Measurements from ENCODE around the gene MTHFS. TPM values are rescaled to one million over a fixed set of nuclear protein-coding genes. Genes with fewer than 3 reads are reported as not detected.

Gene MTHFS
- total RNA-seq, 3 donors from 2014 or later = 30.5 to 34.8 (median 33.1) TPM

DNA sequence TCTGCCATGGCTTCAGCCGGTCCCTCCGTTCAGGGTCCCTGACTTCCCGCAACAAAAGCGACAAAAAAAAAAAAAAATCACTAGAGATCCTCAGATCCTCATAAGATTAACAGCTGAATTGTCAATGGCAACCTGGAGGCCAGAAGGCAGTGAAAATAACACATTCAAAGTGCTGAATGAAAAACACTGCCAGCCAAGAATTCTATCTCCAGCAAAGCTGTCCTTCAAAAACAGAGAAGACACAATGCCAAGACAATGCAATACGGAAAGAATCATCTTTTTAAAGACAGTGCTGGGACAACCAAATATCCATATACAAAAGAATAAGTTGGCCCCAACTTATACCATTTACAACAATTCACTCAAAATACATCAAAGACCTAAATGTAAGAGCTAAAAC, 21.6 kb downstream of the MTHFS start:
- Mint-ChIP-seq H3K27me3 (ENCODE audit: low read depth) (no peaks in the 10 kb centered on the region), H3K9me3 (peaks cover 41% of the 10 kb centered on the region), H3K4me3 (no peak overlapping the region), H3K4me1 (ENCODE audit: low read depth) (peaks cover 20% of the 10 kb centered on the region), H3K36me3 (ENCODE audit: insufficient read depth) (peaks cover 78% of the 10 kb centered on the region)
- no peak for ATAC-seq
- no peak for DNase-seq

DNA sequence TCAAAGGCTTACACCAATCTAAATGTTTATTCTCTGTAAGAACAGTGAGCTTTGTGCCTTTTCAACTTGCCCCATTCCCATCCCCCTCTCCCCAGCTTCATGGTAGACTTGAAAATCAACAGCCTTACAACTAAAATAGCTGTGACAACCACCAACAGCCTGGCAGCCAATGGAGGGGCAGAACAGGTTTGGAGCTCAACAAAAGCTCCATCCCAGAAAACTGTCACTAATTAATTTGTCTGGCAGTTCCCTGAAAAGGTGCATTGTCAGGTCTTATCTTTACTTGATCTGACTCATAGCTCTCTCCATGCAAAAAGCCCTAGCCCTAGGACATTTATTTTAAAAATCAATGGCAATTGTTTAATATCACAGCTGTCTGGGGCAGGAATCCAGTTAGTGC, 22.6 kb downstream of the MTHFS start:
- DNase-seq = no peak
- Mint-ChIP-seq H3K27me3 (ENCODE audit: low read depth) (no peaks in the 10 kb centered on the region), H3K4me3 (no peak overlapping the region), H3K9me3 (peaks cover 36% of the 10 kb centered on the region), H3K36me3 (ENCODE audit: insufficient read depth) (peaks cover 70% of the 10 kb centered on the region), H3K4me1 (ENCODE audit: low read depth) (peaks cover 20% of the 10 kb centered on the region)
- ATAC-seq = no peak

DNA sequence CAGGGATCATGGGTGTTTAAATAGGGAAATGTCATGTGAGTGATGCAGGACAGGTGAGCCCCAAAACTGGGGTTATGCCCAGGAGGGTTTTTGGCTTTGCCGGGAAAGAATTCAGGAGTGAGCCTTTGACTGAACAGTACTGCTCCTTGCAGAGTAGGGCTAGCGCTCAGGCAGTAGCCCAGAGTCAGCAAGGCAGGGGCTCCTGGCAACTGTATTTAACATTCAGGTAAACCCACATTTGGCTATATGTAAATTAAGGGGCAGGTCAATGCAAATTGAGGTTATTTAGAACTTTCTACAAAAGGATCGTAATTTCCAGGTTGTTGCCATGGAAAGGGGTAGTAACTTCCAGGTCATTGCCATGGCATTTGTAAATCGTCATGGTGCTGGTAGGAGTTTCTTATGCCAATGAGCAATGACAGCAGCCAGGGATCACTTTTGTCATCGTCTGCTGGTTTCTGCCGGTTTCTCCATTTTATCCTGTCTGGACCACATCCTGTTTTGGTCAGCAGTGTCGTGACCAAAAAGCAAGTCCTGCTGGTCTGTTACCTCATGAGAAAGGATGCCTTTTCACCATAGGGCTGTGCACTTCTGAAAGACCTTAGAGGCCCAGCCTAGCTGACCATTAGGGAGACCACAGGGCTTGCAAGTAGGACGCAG, 24.3 kb downstream of the MTHFS start:
- H3K4me3 Mint-ChIP-seq = no peak overlapping the region
- H3K4me1 Mint-ChIP-seq (ENCODE audit: low read depth) = peaks cover 24% of the 10 kb centered on the region
- no peaks in the 10 kb centered on the region for H3K27me3 Mint-ChIP-seq (ENCODE audit: low read depth)
- ATAC-seq (peak; percentile 23 to 28), DNase-seq (no peak)
- peaks cover 28% of the 10 kb centered on the region for H3K9me3 Mint-ChIP-seq
- peaks cover 70% of the 10 kb centered on the region for H3K36me3 Mint-ChIP-seq (ENCODE audit: insufficient read depth)

DNA sequence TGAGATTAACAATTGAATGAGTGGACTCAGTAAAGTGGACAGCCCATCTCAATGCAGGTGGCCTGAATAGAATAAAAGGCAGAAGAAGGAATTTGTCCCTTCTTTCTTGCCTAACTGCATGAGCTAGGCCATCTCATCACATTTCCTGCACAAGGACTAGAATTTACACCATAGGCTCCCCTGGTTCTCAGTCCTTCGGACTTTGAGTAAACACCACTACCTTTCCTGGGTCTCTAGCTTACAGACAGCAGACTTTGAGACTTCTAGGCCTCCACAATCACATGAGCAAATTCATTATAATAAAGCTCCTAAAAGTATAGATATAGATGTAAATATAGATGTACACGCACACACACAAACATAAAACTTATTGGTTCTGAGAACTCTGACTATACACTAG, 28.3 kb downstream of the MTHFS start:
- no peak for ATAC-seq
- no peak for DNase-seq
- H3K36me3 Mint-ChIP-seq (ENCODE audit: insufficient read depth) = peaks cover 49% of the 10 kb centered on the region
- no peak overlapping the region for H3K4me3 Mint-ChIP-seq
- H3K4me1 Mint-ChIP-seq (ENCODE audit: low read depth) = peaks cover 26% of the 10 kb centered on the region
- no peaks in the 10 kb centered on the region for H3K27me3 Mint-ChIP-seq (ENCODE audit: low read depth)
- H3K9me3 Mint-ChIP-seq = no peaks in the 10 kb centered on the region

DNA sequence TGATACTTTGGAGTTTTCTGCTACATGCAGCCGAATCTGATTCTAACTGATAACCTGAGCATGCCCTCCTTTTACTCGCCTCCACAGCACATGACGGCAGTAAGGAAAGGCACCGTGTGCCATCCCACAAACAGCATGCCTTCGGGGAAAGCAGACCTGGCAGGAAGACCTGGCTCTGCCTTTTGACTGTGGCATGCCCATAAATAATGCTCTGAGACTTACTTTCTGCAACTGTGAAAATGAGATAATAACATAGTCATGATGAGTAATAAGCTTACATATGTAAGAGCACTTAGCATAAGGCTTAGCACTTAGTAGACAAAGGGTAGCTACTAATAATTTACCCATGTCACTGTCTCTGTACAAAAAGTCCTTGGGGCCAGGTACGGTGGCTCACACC, 32.9 kb downstream of the MTHFS start:
- no peaks in the 10 kb centered on the region for H3K27me3 Mint-ChIP-seq (ENCODE audit: low read depth)
- no peak overlapping the region for H3K4me3 Mint-ChIP-seq
- no peaks in the 10 kb centered on the region for H3K9me3 Mint-ChIP-seq
- ATAC-seq (no peak), DNase-seq (no peak)
- peaks cover 36% of the 10 kb centered on the region for H3K36me3 Mint-ChIP-seq (ENCODE audit: insufficient read depth)
- H3K4me1 Mint-ChIP-seq (ENCODE audit: low read depth) = peaks cover 15% of the 10 kb centered on the region

DNA sequence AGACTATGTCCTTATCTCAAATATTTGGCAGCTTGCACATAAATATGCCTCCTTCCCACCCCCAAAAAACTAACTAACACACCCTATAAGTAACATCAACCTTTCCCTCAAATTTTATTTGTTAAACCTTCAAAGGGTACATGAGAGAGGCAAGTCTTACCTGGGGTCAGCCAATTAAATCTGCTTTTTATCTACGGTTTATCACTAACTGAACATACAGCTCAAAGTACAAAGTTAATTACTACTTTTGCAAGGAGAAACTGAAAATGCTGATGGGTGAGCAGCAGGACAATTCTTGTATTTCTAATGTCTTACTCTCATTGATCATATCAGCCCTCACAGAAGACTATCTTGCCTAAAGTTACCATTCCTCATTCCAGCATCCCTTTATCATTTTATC, 34.6 kb downstream of the MTHFS start:
- no peak for DNase-seq
- H3K9me3 Mint-ChIP-seq = no peaks in the 10 kb centered on the region
- no peak overlapping the region for H3K4me3 Mint-ChIP-seq
- ATAC-seq = no peak
- peaks cover 12% of the 10 kb centered on the region for H3K4me1 Mint-ChIP-seq (ENCODE audit: low read depth)
- H3K36me3 Mint-ChIP-seq (ENCODE audit: insufficient read depth) = peaks cover 23% of the 10 kb centered on the region
- H3K27me3 Mint-ChIP-seq (ENCODE audit: low read depth) = no peaks in the 10 kb centered on the region

DNA sequence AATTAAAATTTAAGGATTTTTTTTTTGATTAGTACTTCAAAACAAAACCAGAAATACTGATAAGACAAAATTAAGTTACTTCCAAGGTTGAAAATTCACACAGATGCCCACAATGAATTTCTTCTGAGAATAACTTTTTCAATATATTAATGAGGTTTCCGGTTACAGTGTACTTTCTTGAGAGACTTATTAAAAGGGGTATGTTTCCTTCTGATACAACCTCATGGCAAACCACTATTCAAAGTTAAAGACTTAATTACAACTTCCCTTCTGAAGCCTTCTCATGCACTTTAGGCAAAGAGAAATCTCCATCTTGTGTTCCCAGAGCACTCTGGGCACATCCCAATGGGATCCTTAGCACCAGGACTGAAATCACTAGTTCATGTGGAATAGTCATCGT, 36.2 kb downstream of the MTHFS start:
- Mint-ChIP-seq H3K27me3 (ENCODE audit: low read depth) (no peaks in the 10 kb centered on the region), H3K9me3 (no peaks in the 10 kb centered on the region), H3K4me3 (no peak overlapping the region), H3K36me3 (ENCODE audit: insufficient read depth) (peaks cover 20% of the 10 kb centered on the region), H3K4me1 (ENCODE audit: low read depth) (peaks cover 12% of the 10 kb centered on the region)
- ATAC-seq (no peak), DNase-seq (no peak)

DNA sequence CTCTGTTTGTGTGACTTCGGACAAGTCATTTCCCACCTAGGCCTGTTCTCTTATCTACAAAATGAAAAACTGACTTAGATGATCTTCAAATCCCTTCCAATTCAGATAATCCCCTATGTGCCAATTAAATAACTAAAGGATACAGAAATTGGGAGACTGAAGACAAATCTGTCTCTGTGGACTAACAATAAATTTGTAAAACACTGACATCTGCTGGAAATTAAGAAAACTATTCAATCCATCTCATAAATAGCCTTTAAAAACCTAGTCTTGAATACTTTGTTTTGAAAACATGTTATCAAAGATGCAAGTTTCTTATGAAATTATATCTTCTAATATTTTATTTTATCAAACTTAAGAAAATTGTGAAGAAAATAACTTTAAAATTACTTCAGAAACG, 38.3 kb downstream of the MTHFS start:
- ATAC-seq (no peak), DNase-seq (no peak)
- H3K4me1 Mint-ChIP-seq (ENCODE audit: low read depth) = peaks cover 15% of the 10 kb centered on the region
- H3K4me3 Mint-ChIP-seq = no peak overlapping the region
- H3K27me3 Mint-ChIP-seq (ENCODE audit: low read depth) = no peaks in the 10 kb centered on the region
- no peaks in the 10 kb centered on the region for H3K9me3 Mint-ChIP-seq
- H3K36me3 Mint-ChIP-seq (ENCODE audit: insufficient read depth) = peaks cover 21% of the 10 kb centered on the region

DNA sequence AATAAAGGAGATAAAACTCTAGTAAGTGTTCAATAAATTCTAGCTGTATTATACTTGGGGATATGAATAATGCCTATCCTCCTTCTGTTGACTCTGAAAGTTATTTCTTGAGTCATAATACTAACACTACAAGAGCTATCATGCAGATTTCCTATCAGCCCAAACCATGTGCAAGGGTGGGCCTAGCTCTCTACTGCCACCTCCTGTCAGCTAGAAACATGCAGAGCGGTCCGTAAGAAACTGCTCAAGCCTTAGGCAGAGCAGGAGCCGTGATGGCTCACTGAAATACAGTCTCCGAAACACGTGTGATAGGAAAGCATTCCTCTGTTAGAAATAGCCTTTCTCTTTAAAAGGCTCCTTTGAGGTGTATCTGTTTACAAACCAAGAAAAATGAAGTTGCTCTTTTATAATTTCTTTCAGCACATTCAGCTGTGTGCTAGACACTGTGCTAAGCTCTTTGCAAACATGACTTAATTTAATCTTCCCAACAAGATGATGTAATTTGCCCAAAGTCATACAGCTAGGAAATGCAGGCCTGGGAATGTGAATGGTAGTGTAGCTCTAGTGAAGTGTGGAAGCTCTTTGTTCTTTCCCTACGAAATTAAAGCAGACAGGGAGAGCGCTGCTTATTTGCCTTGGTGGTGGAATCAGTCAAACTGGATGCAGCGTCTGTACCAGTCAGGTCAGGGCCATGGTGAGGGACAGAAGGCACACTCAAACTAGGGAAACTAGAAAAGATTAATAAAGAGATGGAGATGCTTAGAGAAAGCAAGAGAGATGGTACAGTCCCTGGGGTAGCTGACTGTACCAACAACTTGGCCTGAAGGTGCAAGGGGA, 43.1 kb downstream of the MTHFS start:
- Mint-ChIP-seq H3K36me3 (ENCODE audit: insufficient read depth) (peaks cover 17% of the 10 kb centered on the region), H3K4me3 (no peak overlapping the region), H3K9me3 (no peaks in the 10 kb centered on the region), H3K4me1 (ENCODE audit: low read depth) (peaks cover 11% of the 10 kb centered on the region), H3K27me3 (ENCODE audit: low read depth) (no peaks in the 10 kb centered on the region)
- DNase-seq (peak; percentile 59), ATAC-seq (peak; percentile 97 to 100)

DNA sequence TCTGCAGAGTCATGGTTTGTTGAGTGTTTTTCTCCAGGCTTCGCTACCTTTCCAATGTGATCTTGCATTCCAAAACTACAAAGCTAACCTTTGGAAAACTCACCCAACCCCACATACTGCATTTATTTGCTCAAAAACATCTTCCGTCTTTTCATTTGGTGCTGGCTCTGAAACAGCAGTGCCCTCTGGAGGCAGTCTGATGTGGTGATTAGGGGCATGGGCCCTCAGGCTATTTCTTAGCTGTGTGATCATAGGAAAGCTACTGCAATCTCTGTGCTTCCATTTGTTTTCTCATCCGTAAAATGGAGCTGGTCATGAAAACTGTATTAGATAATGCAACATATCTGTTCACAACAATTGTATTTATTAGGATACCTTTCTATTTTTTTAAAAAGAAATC, 47.0 kb downstream of the MTHFS start:
- H3K4me1 Mint-ChIP-seq (ENCODE audit: low read depth) = peaks cover 18% of the 10 kb centered on the region
- no peaks in the 10 kb centered on the region for H3K27me3 Mint-ChIP-seq (ENCODE audit: low read depth)
- ATAC-seq = no peak
- H3K4me3 Mint-ChIP-seq = no peak overlapping the region
- DNase-seq = no peak
- H3K9me3 Mint-ChIP-seq = no peaks in the 10 kb centered on the region
- H3K36me3 Mint-ChIP-seq (ENCODE audit: insufficient read depth) = peaks cover 27% of the 10 kb centered on the region

DNA sequence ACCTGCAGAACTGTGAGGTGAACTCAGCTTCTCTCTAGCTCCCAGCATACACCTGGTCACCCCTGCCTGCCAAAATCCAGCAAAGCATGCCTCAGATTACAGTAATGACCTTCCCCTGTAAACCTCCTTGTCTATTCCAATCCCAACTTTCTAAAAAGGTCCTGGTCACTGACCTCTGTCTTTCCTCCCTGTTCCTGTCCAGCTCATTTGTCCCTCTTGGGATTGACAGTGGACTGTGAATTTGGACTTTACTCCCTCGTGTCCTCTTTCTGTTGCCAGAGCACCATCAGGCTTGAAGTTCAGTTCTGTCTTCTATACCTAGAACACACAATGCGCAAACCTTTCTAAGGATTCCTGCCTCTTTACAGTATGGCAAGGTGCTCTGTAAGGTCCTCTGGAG, 50.3 kb downstream of the MTHFS start:
- H3K4me1 Mint-ChIP-seq (ENCODE audit: low read depth) = peaks cover 7% of the 10 kb centered on the region
- DNase-seq = no peak
- H3K9me3 Mint-ChIP-seq = no peaks in the 10 kb centered on the region
- no peak overlapping the region for H3K4me3 Mint-ChIP-seq
- peaks cover 41% of the 10 kb centered on the region for H3K36me3 Mint-ChIP-seq (ENCODE audit: insufficient read depth)
- no peaks in the 10 kb centered on the region for H3K27me3 Mint-ChIP-seq (ENCODE audit: low read depth)
- ATAC-seq = no peak

DNA sequence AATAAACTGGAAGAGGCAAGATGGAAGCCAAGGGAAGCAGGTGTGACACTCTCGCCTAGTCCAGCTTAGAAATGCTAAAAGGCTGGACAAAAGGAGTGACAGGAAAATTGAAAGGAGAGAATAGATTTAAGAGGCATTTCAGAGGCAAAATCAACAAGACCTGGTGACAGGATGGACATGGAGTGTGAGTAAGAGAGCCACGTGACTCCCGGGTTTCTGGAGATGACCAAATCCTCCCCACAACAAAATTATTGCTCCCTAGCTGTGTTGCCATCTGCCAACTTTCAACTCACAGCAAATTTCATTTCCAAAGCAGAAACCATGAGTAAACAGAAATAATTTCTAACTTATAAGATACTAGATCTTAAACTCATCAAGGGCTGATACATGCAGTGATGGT, 52.6 kb downstream of the MTHFS start:
- ATAC-seq (no peak), DNase-seq (no peak)
- Mint-ChIP-seq H3K9me3 (no peaks in the 10 kb centered on the region), H3K36me3 (ENCODE audit: insufficient read depth) (peaks cover 44% of the 10 kb centered on the region), H3K27me3 (ENCODE audit: low read depth) (no peaks in the 10 kb centered on the region), H3K4me1 (ENCODE audit: low read depth) (peaks cover 7% of the 10 kb centered on the region), H3K4me3 (no peak overlapping the region)

DNA sequence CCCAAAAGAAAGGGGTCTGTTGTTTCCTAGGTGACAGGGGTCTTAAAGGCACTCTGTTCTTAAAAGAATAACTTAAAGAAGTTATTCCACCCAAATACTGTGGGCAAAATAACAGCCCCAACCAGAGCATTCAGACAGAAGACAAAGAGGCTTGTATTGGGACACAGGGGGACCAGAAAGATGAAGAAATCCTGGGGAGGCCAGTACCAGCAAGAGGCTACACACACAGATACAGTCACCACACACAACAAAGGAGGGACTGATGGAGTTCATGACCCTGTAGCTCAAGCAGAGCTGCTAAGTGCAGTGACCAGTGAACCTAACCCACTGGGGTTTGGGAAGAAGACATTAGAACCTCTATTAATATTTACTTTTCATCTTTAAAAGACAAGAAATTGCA, 59.0 kb downstream of the MTHFS start:
- Mint-ChIP-seq H3K36me3 (ENCODE audit: insufficient read depth) (peaks cover 30% of the 10 kb centered on the region), H3K9me3 (no peaks in the 10 kb centered on the region), H3K4me3 (no peak overlapping the region), H3K4me1 (ENCODE audit: low read depth) (no peaks in the 10 kb centered on the region), H3K27me3 (ENCODE audit: low read depth) (no peaks in the 10 kb centered on the region)
- ATAC-seq = no peak
- no peak for DNase-seq

DNA sequence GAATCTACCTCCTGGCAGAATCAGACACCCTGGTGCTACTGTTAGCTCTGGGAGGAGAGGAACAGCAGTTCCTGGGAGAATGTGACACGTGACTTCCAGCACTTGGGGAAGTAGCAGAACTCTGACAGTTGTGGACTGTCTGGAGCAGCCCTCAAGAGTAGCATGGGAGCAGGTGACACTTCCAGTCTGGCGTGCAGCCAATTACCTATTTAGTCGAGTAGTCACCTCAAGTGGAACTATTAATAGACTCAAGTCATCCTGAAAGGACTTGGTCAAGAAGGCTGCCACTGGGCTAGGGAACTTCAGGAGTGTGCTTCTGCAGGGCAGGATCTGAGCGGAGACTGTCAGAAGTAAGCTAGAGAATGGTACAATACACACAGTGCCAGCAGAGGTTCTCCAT, 62.3 kb downstream of the MTHFS start:
- Mint-ChIP-seq H3K27me3 (ENCODE audit: low read depth) (no peaks in the 10 kb centered on the region), H3K4me3 (no peak overlapping the region), H3K4me1 (ENCODE audit: low read depth) (peaks cover 3% of the 10 kb centered on the region), H3K9me3 (no peaks in the 10 kb centered on the region), H3K36me3 (ENCODE audit: insufficient read depth) (peaks cover 24% of the 10 kb centered on the region)
- ATAC-seq (no peak), DNase-seq (no peak)

All from activated T-cell treated with anti-CD3 and anti-CD28 coated beads, Interleukin-2, amount 50 U/mL, for 4 hours (primary cell).